NB4 (cell line): Measurements from ENCODE around the gene BARHL1.

Experiments
- CTCF ChIP-seq: IDR thresholded peaks from one replicate; pipeline ENCODE4 v1.5.1; 2012; ENCODE audit warnings: low read depth, low read length
- MAX ChIP-seq: IDR thresholded peaks from 2 replicates; pipeline ENCODE4 v1.6.1; 2011; ENCODE audit warnings: low read depth, low read length
- MYC ChIP-seq: IDR thresholded peaks from 2 replicates; pipeline ENCODE4 v1.6.1; 2011; ENCODE audit warnings: low read depth, low read length
- POLR2A ChIP-seq: IDR thresholded peaks from 2 replicates; pipeline ENCODE4 v1.6.1; 2011; ENCODE audit warnings: mild to moderate bottlenecking; ENCODE audit not compliant: insufficient read length; ENCODE audit errors: extremely low read depth

GRCh38 chr9:132616725-132617124, 34.3 kb downstream of the BARHL1 start:
- TF ChIP-seq CTCF, result no peak
- no peak for TF ChIP-seq POLR2A
- no peak for TF ChIP-seq MAX
- TF ChIP-seq MYC, result no peak
